H9 (cell line): ENCODE measurements around the gene SLFN5. TPM values are rescaled to one million over a fixed set of nuclear protein-coding genes. Genes with fewer than 3 reads are reported as not detected.
A peak's percentile ranks its signal among the peaks of the same experiment; 100 is the strongest.

Source experiments
- DNase-seq: peaks from one replicate; pipeline ENCODE4 v3.0.0-alpha.2; 2017
- H2AFZ ChIP-seq: one replicate; pipeline ENCODE4 v1.6.1; 2013; ENCODE audit warnings: mild to moderate bottlenecking, low read length, control low read depth, moderate library complexity
- H2AK5ac ChIP-seq: 2 replicates; pipeline ENCODE4 v1.6.1; 2013; ENCODE audit warnings: low read length, control low read depth, mixed read lengths; ENCODE audit not compliant: insufficient read length
- H2BK120ac ChIP-seq: one replicate; pipeline ENCODE4 v1.6.1; 2013; ENCODE audit warnings: low read depth, mild to moderate bottlenecking, low read length, control low read depth, inconsistent platforms; ENCODE audit not compliant: poor library complexity, severe bottlenecking
- H2BK12ac ChIP-seq: 2 replicates; pipeline ENCODE4 v1.6.1; 2013; ENCODE audit warnings: low read length, control low read depth, mixed read lengths, low read depth; ENCODE audit not compliant: insufficient read length
- H2BK15ac ChIP-seq: 2 replicates; pipeline ENCODE4 v1.6.1; 2013; ENCODE audit warnings: low read depth, low read length, control low read depth
- H2BK20ac ChIP-seq: one replicate; pipeline ENCODE4 v1.6.1; 2013; ENCODE audit warnings: low read depth, mild to moderate bottlenecking, low read length, control low read depth, inconsistent platforms; ENCODE audit not compliant: poor library complexity, severe bottlenecking
- H2BK5ac ChIP-seq: 2 replicates; pipeline ENCODE4 v1.6.1; 2013; ENCODE audit warnings: low read length, control low read depth, mixed read lengths; ENCODE audit not compliant: insufficient read length
- H3K14ac ChIP-seq: 2 replicates; pipeline ENCODE4 v1.6.1; 2013; ENCODE audit warnings: low read length, control low read depth; ENCODE audit not compliant: insufficient read depth
- H3K18ac ChIP-seq: 2 replicates; pipeline ENCODE4 v1.6.1; 2013; ENCODE audit warnings: low read depth, mild to moderate bottlenecking, mixed read lengths, low read length, control low read depth; ENCODE audit not compliant: insufficient read length
- H3K23ac ChIP-seq: 2 replicates; pipeline ENCODE4 v1.6.1; 2013; ENCODE audit warnings: low read length, control low read depth, mixed read lengths, low read depth; ENCODE audit not compliant: insufficient read length
- H3K23me2 ChIP-seq: 2 replicates; pipeline ENCODE4 v1.6.1; 2013; ENCODE audit warnings: low read depth, mild to moderate bottlenecking, mixed read lengths, low read length, control low read depth; ENCODE audit not compliant: insufficient read length, poor library complexity, severe bottlenecking
- H3K27ac ChIP-seq: 2 replicates; pipeline ENCODE4 v1.5.1; 2013; ENCODE audit warnings: low read length, control low read depth, mixed read lengths, low read depth; ENCODE audit not compliant: insufficient read length
- H3K27me3 ChIP-seq: 2 replicates; pipeline ENCODE4 v1.6.1; 2013; ENCODE audit warnings: low read length, control low read depth, inconsistent platforms; ENCODE audit not compliant: insufficient read depth
- H3K4ac ChIP-seq: 2 replicates; pipeline ENCODE4 v1.6.1; 2013; ENCODE audit warnings: low read depth, mild to moderate bottlenecking, control low read depth, inconsistent platforms, low read length, moderate library complexity
- H3K4me1 ChIP-seq: 2 replicates; pipeline ENCODE4 v1.6.1; 2013; ENCODE audit warnings: low read length, control low read depth, inconsistent platforms; ENCODE audit not compliant: insufficient read depth
- H3K4me2 ChIP-seq: 2 replicates; pipeline ENCODE4 v1.6.1; 2013; ENCODE audit warnings: low read length, control low read depth, mixed read lengths; ENCODE audit not compliant: insufficient read length, insufficient read depth
- H3K56ac ChIP-seq: 2 replicates; pipeline ENCODE4 v1.6.1; 2013; ENCODE audit warnings: low read depth, mild to moderate bottlenecking, mixed read lengths, low read length, control low read depth; ENCODE audit not compliant: insufficient read length
- H3K79me1 ChIP-seq: 2 replicates; pipeline ENCODE4 v1.6.1; 2013; ENCODE audit warnings: low read depth, mild to moderate bottlenecking, moderate library complexity, low read length, control low read depth, inconsistent platforms; ENCODE audit not compliant: insufficient read depth, poor library complexity, severe bottlenecking
- H3K79me2 ChIP-seq: 2 replicates; pipeline ENCODE4 v1.6.1; 2013; ENCODE audit warnings: low read length, control low read depth, inconsistent platforms; ENCODE audit not compliant: insufficient read depth
- H3K9ac ChIP-seq: 2 replicates; pipeline ENCODE4 v1.6.1; 2013; ENCODE audit warnings: low read length, control low read depth, mixed read lengths; ENCODE audit not compliant: insufficient read length; ENCODE audit errors: extremely low read depth
- H3K9me3 ChIP-seq: one replicate; pipeline ENCODE4 v1.6.1; 2013; ENCODE audit warnings: low read depth, low read length, inconsistent platforms; ENCODE audit not compliant: control insufficient read depth
- H3T11ph ChIP-seq: one replicate; pipeline ENCODE4 v1.6.1; 2013; ENCODE audit warnings: mild to moderate bottlenecking, low read length, control low read depth, inconsistent platforms
- H4K20me1 ChIP-seq: one replicate; pipeline ENCODE4 v1.6.1; 2013; ENCODE audit not compliant: control insufficient read depth, insufficient read length, insufficient read depth
- H4K5ac ChIP-seq: 2 replicates; pipeline ENCODE4 v1.6.1; 2013; ENCODE audit warnings: low read depth, mild to moderate bottlenecking, mixed read lengths, low read length, control low read depth; ENCODE audit not compliant: insufficient read length
- H4K8ac ChIP-seq: replicated peaks from 2 replicates; pipeline ENCODE4 v1.6.1; 2013; ENCODE audit warnings: low read length, control low read depth, mixed read lengths, low read depth; ENCODE audit not compliant: insufficient read length
- H4K91ac ChIP-seq: 2 replicates; pipeline ENCODE4 v1.6.1; 2013; ENCODE audit warnings: low read depth, mild to moderate bottlenecking, moderate library complexity, mixed read lengths, low read length, control low read depth; ENCODE audit not compliant: insufficient read length
- H3K27ac Mint-ChIP-seq, 3 experiments: 2 replicates in 2 of 3; 3 replicates in 1 of 3; pipeline ENCODE4 v1.8.0; 2020 to 2021; ENCODE audit warnings: mixed read lengths in 3 of 3, mild to moderate bottlenecking in 1 of 3, moderate library complexity in 1 of 3
- H3K27me3 Mint-ChIP-seq: 2 replicates; pipeline ENCODE4 v1.8.0; 2021; ENCODE audit warnings: low read depth, mild to moderate bottlenecking, moderate library complexity, mixed read lengths
- H3K36me3 Mint-ChIP-seq, 3 experiments: 2 replicates in 2 of 3; 3 replicates in 1 of 3; pipeline ENCODE4 v1.8.0; 2020 to 2021; ENCODE audit warnings: low read depth in 3 of 3, mixed read lengths in 3 of 3; ENCODE audit not compliant: insufficient read depth in 1 of 3
- H3K4me1 Mint-ChIP-seq, 2 experiments: 2 replicates each; pipeline ENCODE4 v1.8.0; 2020; ENCODE audit warnings: mixed read lengths in 2 of 2
- H3K4me3 Mint-ChIP-seq, 2 experiments: 2 replicates in 1 of 2; 3 replicates in 1 of 2; pipeline ENCODE4 v1.8.0; 2020 to 2021; ENCODE audit warnings: mild to moderate bottlenecking in 2 of 2, mixed read lengths in 2 of 2, moderate library complexity in 1 of 2
- H3K9me3 Mint-ChIP-seq, 2 experiments: 2 replicates in 1 of 2; 3 replicates in 1 of 2; pipeline ENCODE4 v1.8.0; 2020; ENCODE audit warnings: mild to moderate bottlenecking in 2 of 2, mixed read lengths in 2 of 2, moderate library complexity in 1 of 2
- CTCF ChIP-seq: fragments of 200-600 bp; sonication (generic); conservative IDR thresholded peaks from 3 replicates; pipeline ENCODE4 v1.8.0; 2021; ENCODE audit warnings: antibody characterized with exemption, mild to moderate bottlenecking
- WGBS: extraction: QIAGEN DNeasy Blood & Tissue Kit; methylation state at CpG from one replicate; pipeline ENCODE4 v1.1.7; 2013; ENCODE audit warnings: missing lambda C conversion rate, low lambda C conversion rate, mixed read lengths; ENCODE audit not compliant: insufficient read length; ENCODE audit errors: extremely low coverage; 5-methylcytosine and 5-hydroxymethylcytosine counted together
- total RNA-seq: library from RNA; stranded (reverse); gene quantifications from 2 replicates; pipeline ENCODE4 v1.2.1, GENCODE V29; 2021

Gene SLFN5
- total RNA-seq, 1 experiment from 2014 or later: 2.9 TPM

DNA sequence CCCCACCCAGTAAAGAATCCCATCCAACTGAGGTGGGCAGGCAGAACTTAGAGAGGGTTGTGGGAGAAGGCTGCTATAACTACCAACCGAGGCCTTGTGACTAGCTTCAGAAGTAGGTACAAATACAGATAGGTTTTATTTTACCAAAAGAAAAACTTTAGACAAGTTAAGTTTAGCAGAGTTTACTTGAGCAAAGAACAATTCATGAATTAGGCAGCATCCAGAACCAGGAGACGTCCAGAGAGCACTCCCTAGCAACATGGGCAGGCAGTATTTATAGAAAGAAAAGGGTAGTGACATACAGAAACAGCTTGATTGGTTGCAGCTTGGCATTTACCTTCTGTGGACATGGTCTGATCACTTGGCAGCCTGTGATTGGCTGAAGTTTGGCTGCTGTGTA lies 42.1 kb downstream of the SLFN5 start:
- H3K27ac Mint-ChIP-seq: no peak overlapping the region
- Histone ChIP-seq H3T11ph (no peak overlapping the region), H3K27ac (no peak overlapping the region), H3K9me3 (no peaks in the 10 kb centered on the region), H3K4me1 (peaks cover 2% of the 10 kb centered on the region; the same call in 1 of the 2 replicates), H2BK20ac (no peak overlapping the region), H4K5ac (no peak overlapping the region), H4K20me1 (no peaks in the 10 kb centered on the region), H3K4me2 (no peak overlapping the region), H2BK5ac (no peak overlapping the region), H2BK12ac (no peak overlapping the region), H3K27me3 (no peaks in the 10 kb centered on the region), H3K79me1 (no peaks in the 10 kb centered on the region), H3K79me2 (no peaks in the 10 kb centered on the region), H3K9ac (no peak overlapping the region), H3K14ac (no peak overlapping the region), H2BK15ac (no peak overlapping the region), H3K18ac (no peak overlapping the region), H2AFZ (no peak overlapping the region), H4K91ac (no peak overlapping the region), H3K23me2 (no peaks in the 10 kb centered on the region), H4K8ac (no peak overlapping the region), H2AK5ac (no peak overlapping the region), H3K23ac (no peak overlapping the region), H3K56ac (no peak overlapping the region), H3K4ac (no peak overlapping the region), H2BK120ac (peak overlapping the region; percentile 12)
- no peak overlapping the region for H3K4me3 Mint-ChIP-seq
- no peaks in the 10 kb centered on the region; a peak in 1 of 5 replicates for H3K9me3 Mint-ChIP-seq
- no peak for DNase-seq
- peaks cover 3 to 9% of the 10 kb centered on the region in 2 experiments; a peak in 3 of 4 replicates for H3K4me1 Mint-ChIP-seq
- no peaks in the 10 kb centered on the region for H3K36me3 Mint-ChIP-seq
- no peak for TF ChIP-seq CTCF
- no CpG with 5 or more reads among the region's 2 CpGs for WGBS
- H3K27me3 Mint-ChIP-seq: peaks cover 9% of the 10 kb centered on the region
